Vagina (tissue), 2 donors: ENCODE data around the gene MAPK9. TPM values are rescaled to one million over a fixed set of nuclear protein-coding genes. Genes with fewer than 3 reads are reported as not detected.

ENCODE experiments used
- DNase-seq, 2 donors: peaks; one replicate each; pipeline ENCODE4 v3.0.0-alpha.2; 2017; ENCODE audit errors: extremely low spot score in 2 of 2
- H3K27ac ChIP-seq: fragments of 200-600 bp; sonication (generic); one replicate; pipeline ENCODE4 v1.5.1; 2019
- H3K27me3 ChIP-seq: fragments of 200-600 bp; sonication (generic); one replicate; pipeline ENCODE4 v1.5.1; 2019
- H3K36me3 ChIP-seq, 2 donors: fragments of 200-600 bp; sonication (generic); one replicate each; pipeline ENCODE4 v1.5.1; 2017 to 2019
- H3K4me1 ChIP-seq: fragments of 200-600 bp; sonication (generic); one replicate; pipeline ENCODE4 v1.5.1; 2019
- H3K4me3 ChIP-seq, 2 donors: fragments of 200-600 bp; sonication (generic); 1 replicate in 1 of 2; 2 replicates in 1 of 2; pipeline ENCODE4 v1.5.1; 2016 to 2019
- H3K9me3 ChIP-seq: fragments of 200-600 bp; sonication (generic); one replicate; pipeline ENCODE4 v1.5.1; 2019
- POLR2A ChIP-seq, 2 donors: fragments of 450-650 bp; IDR thresholded peaks; one replicate each; pipeline ENCODE4 v1.6.1; 2017; ENCODE audit warnings: antibody characterized with exemption in 2 of 2, mild to moderate bottlenecking in 2 of 2, moderate library complexity in 2 of 2
- POLR2AphosphoS5 ChIP-seq, 2 donors: sonication (generic); formaldehyde crosslinking; IDR thresholded peaks; one replicate each; pipeline ENCODE4 v1.9.0; 2017; ENCODE audit warnings: antibody characterized with exemption in 2 of 2, mild to moderate bottlenecking in 2 of 2, low read depth in 1 of 2; ENCODE audit not compliant: insufficient read depth in 1 of 2
- intact Hi-C: fragments of 100-400 bp; cut with DNase I; formaldehyde crosslinking; loops from one replicate; pipeline ENCODE4 v1.15.1; 2023
- total RNA-seq: library from RNA; depleted of rRNA; stranded (reverse); fragments of >200 nt; gene quantifications from one replicate; pipeline ENCODE4 v1.2.3, GENCODE V29; 2016
- TF ChIP-seq, protein P1 (sequence below), 3 experiments: fragments of 450-650 bp in 2 of 3; fragments of 200-600 bp in 1 of 3; sonication (generic) in 1 of 3; IDR thresholded peaks; one replicate each; pipeline ENCODE4 v1.5.1; 2017 to 2019; ENCODE audit warnings: antibody characterized with exemption in 3 of 3, mild to moderate bottlenecking in 2 of 3, moderate library complexity in 2 of 3

Gene MAPK9
- total RNA-seq, 1 donor from 2014 or later, result 19.6 TPM

DNA sequence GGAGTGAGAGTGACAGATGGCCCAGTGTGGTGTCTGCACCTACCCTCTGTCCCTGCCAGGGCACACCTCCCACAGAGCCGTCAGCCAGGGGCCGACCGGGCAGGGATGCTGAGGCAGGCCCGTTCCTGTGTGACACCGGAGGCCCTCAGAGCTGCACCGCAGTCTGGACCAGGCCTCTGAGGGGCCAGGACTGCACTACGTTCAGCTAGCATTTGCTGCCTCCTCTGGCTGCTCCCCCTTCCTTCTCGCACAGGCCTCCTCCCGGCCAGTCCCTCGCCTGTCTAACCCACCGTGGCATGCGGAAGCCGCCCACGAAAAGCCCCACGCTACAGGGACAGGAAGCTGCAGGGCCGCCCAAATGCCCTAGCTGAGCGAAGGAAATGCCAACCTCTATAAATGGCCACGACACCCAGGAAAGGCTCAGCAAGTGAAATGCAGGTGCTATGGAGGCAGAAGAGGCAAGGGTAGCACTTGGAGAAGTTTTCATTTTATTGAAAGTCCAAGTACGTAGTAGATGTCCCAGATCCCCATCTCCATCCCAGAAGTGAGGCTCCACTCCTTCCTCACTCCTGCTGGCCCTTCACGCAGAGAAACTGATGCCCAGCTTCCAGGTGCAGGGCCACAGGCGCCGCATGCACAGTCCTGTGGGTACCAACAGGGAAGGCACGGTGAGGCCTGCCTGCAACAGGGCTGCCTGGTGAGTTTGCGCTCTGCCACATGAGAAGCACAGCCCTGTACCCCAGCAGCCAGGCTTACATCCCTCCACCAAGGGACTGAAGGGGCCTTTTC is 38.7 kb downstream of the MAPK9 start:
- no peak for DNase-seq
- no peak overlapping the region for H3K27ac ChIP-seq
- intact Hi-C loops, result no loop called here
- peaks cover 60% of the 10 kb centered on the region for H3K9me3 ChIP-seq
- no peaks in the 10 kb centered on the region for H3K27me3 ChIP-seq
- TF ChIP-seq POLR2A (IDR thresholded peaks at IDR 0.05), result no peak
- TF ChIP-seq, protein P1, sequence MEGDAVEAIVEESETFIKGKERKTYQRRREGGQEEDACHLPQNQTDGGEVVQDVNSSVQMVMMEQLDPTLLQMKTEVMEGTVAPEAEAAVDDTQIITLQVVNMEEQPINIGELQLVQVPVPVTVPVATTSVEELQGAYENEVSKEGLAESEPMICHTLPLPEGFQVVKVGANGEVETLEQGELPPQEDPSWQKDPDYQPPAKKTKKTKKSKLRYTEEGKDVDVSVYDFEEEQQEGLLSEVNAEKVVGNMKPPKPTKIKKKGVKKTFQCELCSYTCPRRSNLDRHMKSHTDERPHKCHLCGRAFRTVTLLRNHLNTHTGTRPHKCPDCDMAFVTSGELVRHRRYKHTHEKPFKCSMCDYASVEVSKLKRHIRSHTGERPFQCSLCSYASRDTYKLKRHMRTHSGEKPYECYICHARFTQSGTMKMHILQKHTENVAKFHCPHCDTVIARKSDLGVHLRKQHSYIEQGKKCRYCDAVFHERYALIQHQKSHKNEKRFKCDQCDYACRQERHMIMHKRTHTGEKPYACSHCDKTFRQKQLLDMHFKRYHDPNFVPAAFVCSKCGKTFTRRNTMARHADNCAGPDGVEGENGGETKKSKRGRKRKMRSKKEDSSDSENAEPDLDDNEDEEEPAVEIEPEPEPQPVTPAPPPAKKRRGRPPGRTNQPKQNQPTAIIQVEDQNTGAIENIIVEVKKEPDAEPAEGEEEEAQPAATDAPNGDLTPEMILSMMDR (IDR thresholded peaks at IDR 0.05), result no peak
- TF ChIP-seq POLR2AphosphoS5 (IDR thresholded peaks at IDR 0.05; ENCODE audit: insufficient read depth in 1 of 2, low read depth in 1 of 2), result no peak
- peaks cover 12 to 92% of the 10 kb centered on the region in 2 donors for H3K36me3 ChIP-seq
- H3K4me3 ChIP-seq, result no peak overlapping the region
- no peaks in the 10 kb centered on the region for H3K4me1 ChIP-seq

DNA sequence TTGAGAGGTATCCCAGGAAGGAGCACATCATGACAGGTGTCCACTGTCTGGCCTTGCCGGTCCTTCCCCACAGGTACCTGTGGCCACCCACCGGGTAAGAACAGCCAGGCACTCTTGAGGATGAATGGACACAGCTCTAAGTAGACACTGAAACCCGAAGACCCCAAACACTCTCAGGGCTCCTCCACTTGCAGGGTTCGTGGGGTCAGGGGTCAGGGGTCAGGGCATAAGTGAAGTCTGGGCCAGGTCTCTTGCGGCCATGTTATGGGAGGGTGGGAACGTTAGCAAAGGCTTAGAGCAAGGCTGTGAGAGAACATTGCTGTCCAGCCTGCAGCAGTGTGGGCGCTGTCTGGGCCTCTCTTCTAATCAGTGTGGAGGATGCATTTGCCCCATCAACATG is 40.0 kb downstream of the MAPK9 start:
- no peak for TF ChIP-seq POLR2A (IDR thresholded peaks at IDR 0.05)
- no peak for TF ChIP-seq POLR2AphosphoS5 (IDR thresholded peaks at IDR 0.05; ENCODE audit: insufficient read depth in 1 of 2, low read depth in 1 of 2)
- TF ChIP-seq, protein P1 (IDR thresholded peaks at IDR 0.05), result no peak
- no peak overlapping the region for H3K4me3 ChIP-seq
- intact Hi-C loops, result no loop called here
- H3K27ac ChIP-seq, result no peak overlapping the region
- DNase-seq, result no peak
- H3K9me3 ChIP-seq, result peaks cover 53% of the 10 kb centered on the region
- peaks cover 10 to 92% of the 10 kb centered on the region in 2 donors for H3K36me3 ChIP-seq
- no peaks in the 10 kb centered on the region for H3K4me1 ChIP-seq
- no peaks in the 10 kb centered on the region for H3K27me3 ChIP-seq

DNA sequence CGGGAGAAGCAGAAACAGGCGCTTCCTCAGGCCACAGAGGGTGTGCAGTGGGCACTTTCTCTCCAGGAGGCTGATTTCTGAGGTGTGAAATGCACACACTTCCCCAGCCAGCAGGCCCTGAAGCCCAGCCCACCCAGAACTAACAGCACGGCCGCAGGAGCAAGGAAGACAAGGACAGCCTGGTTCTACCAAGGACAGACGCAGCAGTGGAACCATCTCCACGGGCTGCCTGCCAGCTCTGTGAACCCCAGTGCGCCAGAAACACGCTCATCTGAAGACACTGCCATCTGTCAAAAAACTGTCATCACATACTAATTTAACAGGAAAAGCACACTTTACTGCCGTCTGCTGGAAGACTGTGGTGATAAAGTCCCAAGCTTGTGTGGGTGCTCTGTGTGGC is 40.7 kb downstream of the MAPK9 start:
- peaks cover 10 to 92% of the 10 kb centered on the region in 2 donors for H3K36me3 ChIP-seq

GRCh38 chr5:180250329-180250728 is 41.6 kb downstream of the MAPK9 start:
- Histone ChIP-seq H3K9me3 (peaks cover 37% of the 10 kb centered on the region), H3K27ac (no peak overlapping the region), H3K4me1 (no peaks in the 10 kb centered on the region), H3K27me3 (no peaks in the 10 kb centered on the region), H3K4me3 (no peak overlapping the region), H3K36me3 (peaks cover 10 to 93% of the 10 kb centered on the region in 2 donors)
- TF ChIP-seq POLR2A (IDR thresholded peaks at IDR 0.05), result no peak
- intact Hi-C loops, result no loop called here
- no peak for DNase-seq

More for the DNA sequence above, 40.7 kb downstream of the MAPK9 start:
- intact Hi-C loops, result no loop called here
- H3K4me3 ChIP-seq, result no peak overlapping the region
- peaks cover 46% of the 10 kb centered on the region for H3K9me3 ChIP-seq
- TF ChIP-seq, protein P1 (IDR thresholded peaks at IDR 0.05), result no peak
- TF ChIP-seq POLR2AphosphoS5 (IDR thresholded peaks at IDR 0.05; ENCODE audit: insufficient read depth in 1 of 2, low read depth in 1 of 2), result no peak
- TF ChIP-seq POLR2A (IDR thresholded peaks at IDR 0.05), result no peak
- H3K27me3 ChIP-seq, result no peaks in the 10 kb centered on the region
- no peaks in the 10 kb centered on the region for H3K4me1 ChIP-seq
- no peak for DNase-seq
- H3K27ac ChIP-seq, result no peak overlapping the region

- H3K4me3 ChIP-seq, result no peak overlapping the region
- no peaks in the 10 kb centered on the region for H3K9me3 ChIP-seq
- peaks cover 7 to 66% of the 10 kb centered on the region in 2 donors for H3K36me3 ChIP-seq
- TF ChIP-seq POLR2A (IDR thresholded peaks at IDR 0.05) (no peak), POLR2AphosphoS5 (IDR thresholded peaks at IDR 0.05; ENCODE audit: insufficient read depth in 1 of 2, low read depth in 1 of 2) (no peak)
- TF ChIP-seq, protein P1 (IDR thresholded peaks at IDR 0.05), result no peak
- H3K27me3 ChIP-seq, result no peaks in the 10 kb centered on the region
- no peaks in the 10 kb centered on the region for H3K4me1 ChIP-seq
- intact Hi-C loops, result no loop called here
- DNase-seq, result no peak
- H3K27ac ChIP-seq, result no peak overlapping the region
Observed at GRCh38 chr5:180241600-180241999, 50.3 kb downstream of the MAPK9 start.
